ENCODE measurements around the gene LONP2. TPM values are rescaled to one million over a fixed set of nuclear protein-coding genes. Genes with fewer than 3 reads are reported as not detected.

The LONP2 gene
- total and polyA plus RNA-seq, 2 of the 13 experiments (the other 11 are each of a cell fraction or from before 2014, with no cell fraction given), result 39.2 to 63.3 TPM

DNA sequence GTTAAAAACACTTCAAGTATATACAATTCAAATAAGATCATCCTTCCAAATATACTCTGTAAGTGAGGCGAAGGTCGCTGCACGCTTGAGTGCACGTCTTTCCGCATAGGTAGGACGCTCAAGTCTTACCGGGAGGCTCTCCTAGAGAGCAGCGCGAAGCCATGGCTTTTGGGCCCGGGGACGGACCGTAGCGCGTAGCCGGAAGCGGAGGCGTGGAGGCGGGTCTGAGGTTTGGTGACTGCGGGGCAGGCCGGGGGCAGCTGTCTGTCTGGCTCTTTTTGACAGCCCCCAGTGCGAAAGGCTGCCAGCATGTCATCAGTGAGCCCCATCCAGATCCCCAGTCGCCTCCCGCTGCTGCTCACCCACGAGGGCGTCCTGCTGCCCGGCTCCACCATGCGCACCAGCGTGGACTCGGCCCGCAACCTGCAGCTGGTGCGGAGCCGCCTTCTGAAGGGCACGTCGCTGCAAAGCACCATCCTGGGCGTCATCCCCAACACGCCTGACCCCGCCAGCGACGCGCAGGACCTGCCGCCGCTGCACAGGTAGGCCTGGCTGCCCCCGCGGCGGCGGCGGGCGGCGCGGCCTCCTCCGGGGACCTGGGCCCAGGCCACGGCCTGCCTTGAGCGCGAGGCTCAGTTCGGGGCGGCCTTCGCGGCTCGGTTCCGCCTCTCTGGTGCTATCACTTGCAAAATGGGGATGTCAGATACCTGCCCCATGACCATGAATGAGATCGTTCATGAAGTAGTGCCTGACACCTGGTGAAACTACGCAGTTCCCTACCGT, at the start of gene LONP2 (continued):
- no peak for TF ChIP-seq ZBTB46 (CRISPR knock-in tag; IDR thresholded peaks at IDR 0.05; ENCODE audit: borderline replicate concordance)
- TF ChIP-seq TEF (CRISPR knock-in tag; IDR thresholded peaks at IDR 0.05), result peak; percentile 34; the same call in 1 of the 2 replicates
- no peak for TF ChIP-seq SOX13 (IDR thresholded peaks at IDR 0.05)
- peak in 1 of 2 experiments; percentile 77; a peak in 2 of 4 replicates for TF ChIP-seq SOX13 (CRISPR knock-in tag; conservative IDR thresholded peaks at IDR 0.05 in 1 of 2, IDR thresholded peaks at IDR 0.05 in 1 of 2)
- TF ChIP-seq ZNF513 (CRISPR knock-in tag; conservative IDR thresholded peaks at IDR 0.05), result peak; percentile 19; the same call in 1 of the 2 replicates
- 0 out of 2 replicates have a peak, but pooled peaks have one; percentile 64 for TF ChIP-seq ZBTB3 (CRISPR knock-in tag; IDR thresholded peaks at IDR 0.05; ENCODE audit: borderline replicate concordance, low read depth)
- peak; percentile 95 for TF ChIP-seq KDM3A (CRISPR knock-in tag; IDR thresholded peaks at IDR 0.05; ENCODE audit: low read depth)
- TF ChIP-seq ZNF253 (CRISPR knock-in tag; IDR thresholded peaks at IDR 0.05; ENCODE audit: borderline replicate concordance), result 0 out of 2 replicates have a peak, but pooled peaks have one; percentile 85
- TF ChIP-seq ZBTB7A (CRISPR knock-in tag; IDR thresholded peaks at IDR 0.05), result no peak; the same call in 1 of the 2 replicates
- peak; percentile 97 for TF ChIP-seq ZNF430 (CRISPR knock-in tag; IDR thresholded peaks at IDR 0.05)
- peak; percentile 69; the same call in 1 of the 2 replicates for TF ChIP-seq MTF1 (CRISPR knock-in tag; IDR thresholded peaks at IDR 0.05)
- no peak; the same call in 1 of the 2 replicates for TF ChIP-seq ZNF7 (CRISPR knock-in tag; IDR thresholded peaks at IDR 0.05)
- peak; percentile 56; the same call in 1 of the 2 replicates for TF ChIP-seq ZNF121 (CRISPR knock-in tag; IDR thresholded peaks at IDR 0.05)
- no peak for TF ChIP-seq ZNF660 (CRISPR knock-in tag; IDR thresholded peaks at IDR 0.05; ENCODE audit: borderline replicate concordance, low read depth)
- peak; percentile 97 for TF ChIP-seq ETV5 (CRISPR knock-in tag; IDR thresholded peaks at IDR 0.05; ENCODE audit: borderline replicate concordance)
- peak; percentile 96 for TF ChIP-seq ZNF788 (CRISPR knock-in tag; IDR thresholded peaks at IDR 0.05; ENCODE audit: borderline replicate concordance)
- no peak for TF ChIP-seq ZNF577 (CRISPR knock-in tag; IDR thresholded peaks at IDR 0.05; ENCODE audit: borderline replicate concordance, low read depth)
- 0 out of 2 replicates have a peak, but pooled peaks have one; percentile 28 for TF ChIP-seq ZNF510 (CRISPR knock-in tag; IDR thresholded peaks at IDR 0.05; ENCODE audit: low read depth)
- peak; percentile 90 for TF ChIP-seq ZNF616 (CRISPR knock-in tag; IDR thresholded peaks at IDR 0.05; ENCODE audit: low read depth)
- TF ChIP-seq, protein P1, sequence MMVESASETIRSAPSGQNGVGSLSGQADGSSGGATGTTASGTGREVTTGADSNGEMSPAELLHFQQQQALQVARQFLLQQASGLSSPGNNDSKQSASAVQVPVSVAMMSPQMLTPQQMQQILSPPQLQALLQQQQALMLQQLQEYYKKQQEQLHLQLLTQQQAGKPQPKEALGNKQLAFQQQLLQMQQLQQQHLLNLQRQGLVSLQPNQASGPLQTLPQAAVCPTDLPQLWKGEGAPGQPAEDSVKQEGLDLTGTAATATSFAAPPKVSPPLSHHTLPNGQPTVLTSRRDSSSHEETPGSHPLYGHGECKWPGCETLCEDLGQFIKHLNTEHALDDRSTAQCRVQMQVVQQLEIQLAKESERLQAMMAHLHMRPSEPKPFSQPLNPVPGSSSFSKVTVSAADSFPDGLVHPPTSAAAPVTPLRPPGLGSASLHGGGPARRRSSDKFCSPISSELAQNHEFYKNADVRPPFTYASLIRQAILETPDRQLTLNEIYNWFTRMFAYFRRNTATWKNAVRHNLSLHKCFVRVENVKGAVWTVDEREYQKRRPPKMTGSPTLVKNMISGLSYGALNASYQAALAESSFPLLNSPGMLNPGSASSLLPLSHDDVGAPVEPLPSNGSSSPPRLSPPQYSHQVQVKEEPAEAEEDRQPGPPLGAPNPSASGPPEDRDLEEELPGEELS (CRISPR knock-in tag; IDR thresholded peaks at IDR 0.05), result peak; percentile 60; the same call in 1 of the 2 replicates
- TF ChIP-seq NR3C1 (CRISPR knock-in tag; IDR thresholded peaks at IDR 0.05), result no peak
- peak; percentile 89 for TF ChIP-seq MXD3 (CRISPR knock-in tag; IDR thresholded peaks at IDR 0.05)
